NB4 (cell line): ENCODE data around the gene MYORG.
A peak's percentile ranks its signal among the peaks of the same experiment; 100 is the strongest.

Experiments
- DNase-seq: peaks from one replicate; pipeline ENCODE4 v3.0.0; 2010; ENCODE audit warnings: low read depth
- H3K4me3 ChIP-seq: one replicate; pipeline ENCODE4 v1.5.1; 2011; ENCODE audit warnings: mild to moderate bottlenecking, low read depth, low read length, moderate library complexity
- CTCF ChIP-seq: IDR thresholded peaks from one replicate; pipeline ENCODE4 v1.5.1; 2012; ENCODE audit warnings: low read depth, low read length
- MYC ChIP-seq: IDR thresholded peaks from 2 replicates; pipeline ENCODE4 v1.6.1; 2011; ENCODE audit warnings: low read depth, low read length
- POLR2A ChIP-seq: IDR thresholded peaks from 2 replicates; pipeline ENCODE4 v1.6.1; 2011; ENCODE audit warnings: mild to moderate bottlenecking; ENCODE audit not compliant: insufficient read length; ENCODE audit errors: extremely low read depth
- TF ChIP-seq, protein P1 (sequence below): IDR thresholded peaks from 2 replicates; pipeline ENCODE4 v1.6.1; 2011; ENCODE audit warnings: low read depth, low read length

MYORG gene

DNA sequence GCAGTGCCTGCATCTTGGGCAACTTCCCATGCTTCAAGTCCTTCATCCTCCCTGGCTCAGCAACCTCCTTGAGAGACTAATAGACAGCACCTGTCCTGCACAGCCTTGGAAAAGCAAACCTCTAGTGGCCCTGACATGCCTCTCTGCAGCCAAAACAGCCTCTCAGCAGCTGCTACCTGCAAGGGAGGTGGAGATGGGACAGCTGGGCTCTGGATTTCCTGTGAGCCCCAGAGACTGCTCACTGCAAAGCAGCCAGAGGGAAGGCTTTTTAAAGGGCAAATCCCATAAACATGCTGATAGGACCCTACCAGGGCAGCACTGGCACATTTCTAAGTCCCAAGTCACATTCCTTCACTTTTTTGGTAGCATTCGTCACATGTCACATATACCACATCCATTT lies 31.5 kb upstream of the MYORG start:
- TF ChIP-seq MYC (no peak), POLR2A (no peak), CTCF (no peak)
- TF ChIP-seq, protein P1, sequence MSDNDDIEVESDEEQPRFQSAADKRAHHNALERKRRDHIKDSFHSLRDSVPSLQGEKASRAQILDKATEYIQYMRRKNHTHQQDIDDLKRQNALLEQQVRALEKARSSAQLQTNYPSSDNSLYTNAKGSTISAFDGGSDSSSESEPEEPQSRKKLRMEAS, result no peak

DNA sequence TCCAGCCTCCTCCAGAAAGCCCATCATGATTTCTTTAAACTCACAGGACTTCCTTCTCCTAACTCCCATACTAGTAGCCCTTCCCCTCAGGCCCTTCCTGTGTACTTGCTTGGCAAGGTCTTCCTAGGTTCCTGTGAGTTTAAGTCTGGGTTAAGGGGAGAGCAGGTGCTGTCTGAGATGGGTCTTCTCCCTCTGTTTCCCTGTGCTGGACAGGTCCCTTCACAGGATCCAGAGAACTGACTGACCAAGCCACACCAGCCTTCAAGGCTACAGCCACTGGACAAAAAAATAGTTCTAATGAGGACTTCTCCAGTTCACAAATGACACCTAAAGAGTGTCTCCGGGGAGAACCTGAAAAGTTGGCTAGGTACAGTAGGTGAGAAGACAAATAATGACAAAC lies 29.5 kb upstream of the MYORG start:
- TF ChIP-seq, protein P1, result no peak
- no peak for TF ChIP-seq MYC
- no peak for TF ChIP-seq POLR2A
- TF ChIP-seq CTCF, result no peak
- H3K4me3 ChIP-seq, result no peak overlapping the region

More for the DNA sequence above, 31.5 kb upstream of the MYORG start:
- DNase-seq, result no peak
- H3K4me3 ChIP-seq, result no peak overlapping the region

DNA sequence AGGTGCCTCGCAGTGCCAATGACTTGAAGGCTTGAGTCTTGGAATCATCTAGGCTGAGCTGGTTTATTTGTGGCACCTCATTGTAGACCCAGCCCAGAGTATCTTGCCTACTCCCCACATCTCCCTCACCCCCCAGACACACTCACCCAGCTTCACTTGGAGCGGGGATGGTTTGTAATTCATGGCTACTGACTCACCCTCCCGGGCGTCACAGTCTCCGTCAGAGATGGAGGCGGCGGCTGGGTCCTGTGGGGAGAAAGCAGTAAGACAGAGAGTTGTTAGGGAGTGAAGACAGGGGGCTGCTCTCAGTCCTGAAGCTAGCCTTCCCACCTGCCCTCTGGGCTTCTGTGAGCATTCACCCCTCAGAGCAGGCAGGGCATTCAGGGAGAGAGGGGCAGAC lies 29.0 kb upstream of the MYORG start:
- no peak for TF ChIP-seq CTCF
- TF ChIP-seq POLR2A, result no peak
- TF ChIP-seq, protein P1, result no peak
- no peak for TF ChIP-seq MYC
- no peak for DNase-seq
- H3K4me3 ChIP-seq, result no peak overlapping the region

More for the DNA sequence above, 29.5 kb upstream of the MYORG start:
- no peak for DNase-seq

DNA sequence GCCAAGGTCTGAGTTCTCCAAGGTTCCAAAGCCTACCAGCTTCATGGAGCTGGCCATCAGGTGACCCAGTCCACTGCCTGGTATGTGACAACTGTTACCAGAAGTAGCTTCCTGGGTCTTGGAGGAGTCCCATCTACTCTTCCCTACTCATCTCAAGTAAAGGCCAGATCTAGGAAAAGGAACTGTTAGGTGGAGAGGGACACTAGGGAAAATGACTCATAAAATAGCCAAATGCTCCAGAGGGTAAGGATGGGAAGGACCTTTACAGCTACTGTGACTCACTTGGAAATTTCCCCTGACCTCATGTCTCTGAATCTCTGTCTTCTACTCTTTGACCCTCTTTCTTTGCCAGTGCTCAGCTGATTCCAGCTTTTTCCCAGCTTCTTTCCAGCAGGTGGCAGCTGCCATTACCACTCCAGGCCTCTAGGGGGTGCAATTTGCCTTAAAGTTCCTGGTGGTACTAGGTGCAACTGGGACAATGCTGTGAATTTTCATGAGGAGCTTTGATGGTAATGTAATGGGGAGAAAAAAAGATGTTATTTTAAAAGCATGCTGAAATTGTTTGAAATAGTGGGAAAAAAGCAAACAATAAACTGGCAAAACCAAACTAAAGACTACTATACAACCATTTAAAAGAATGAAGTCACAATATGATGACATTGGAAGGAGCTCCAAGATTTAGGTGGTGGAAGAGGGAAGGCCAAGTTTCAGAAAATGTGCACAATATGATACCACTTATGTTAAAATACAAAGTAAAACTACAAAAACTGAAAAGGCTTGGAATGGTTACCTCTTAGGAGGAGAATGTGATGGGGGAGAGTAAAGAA lies 27.1 kb upstream of the MYORG start:
- TF ChIP-seq MYC, result no peak
- TF ChIP-seq CTCF, result peak; percentile 100
- TF ChIP-seq POLR2A, result no peak
- TF ChIP-seq, protein P1, result 0 out of 2 replicates have a peak, but pooled peaks have one; percentile 25
- no peak overlapping the region for H3K4me3 ChIP-seq
- peak; percentile 71 for DNase-seq

DNA sequence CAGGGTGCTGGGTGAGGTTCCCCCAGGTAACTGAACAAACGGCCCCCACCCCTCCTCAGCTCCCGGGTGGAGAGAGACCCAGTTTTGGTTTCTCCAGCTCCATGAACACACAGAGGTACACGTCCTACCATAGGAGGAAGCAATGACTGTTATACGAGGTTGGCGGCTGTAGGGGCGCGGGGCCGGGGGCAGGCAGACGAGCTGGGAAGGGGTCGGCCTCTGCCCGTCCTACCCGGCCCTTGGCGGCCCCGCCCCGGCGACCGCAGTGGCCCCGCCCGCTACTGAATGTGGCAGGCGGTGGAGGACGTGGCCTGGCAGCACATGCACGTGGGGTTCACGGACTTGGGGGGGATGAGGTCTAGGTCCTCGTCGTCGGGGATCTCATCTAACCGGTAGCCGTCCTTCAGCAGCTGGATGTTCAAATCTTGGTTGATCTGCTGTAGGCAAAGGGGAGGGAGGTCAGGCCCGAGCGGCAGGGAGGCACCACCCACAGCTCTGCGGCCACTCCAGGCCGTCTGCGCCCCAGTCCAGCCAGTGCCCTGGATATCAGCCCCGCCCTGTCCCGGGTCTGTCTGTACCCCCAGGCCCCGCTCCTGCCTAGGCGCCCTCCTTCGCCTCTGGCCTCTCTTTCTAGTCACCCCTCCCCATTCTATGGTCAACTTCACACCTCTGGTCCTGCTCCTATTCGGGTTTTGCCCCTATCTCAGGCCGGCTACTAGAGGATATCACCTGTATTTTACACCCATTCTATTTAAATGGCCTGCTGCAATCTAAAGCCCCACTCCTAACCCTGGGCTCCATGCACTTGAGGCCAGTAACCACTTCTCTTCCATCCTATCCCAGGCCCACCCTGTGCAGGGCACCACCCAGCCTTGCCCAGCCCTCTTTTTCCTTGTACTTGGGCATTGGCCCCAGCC lies 24.2 kb upstream of the MYORG start:
- no peak overlapping the region for H3K4me3 ChIP-seq
- DNase-seq, result no peak
- TF ChIP-seq POLR2A, result no peak
- TF ChIP-seq, protein P1, result no peak
- no peak for TF ChIP-seq CTCF
- no peak for TF ChIP-seq MYC
